ENCODE results near the gene FAM78A. TPM values are rescaled to one million over a fixed set of nuclear protein-coding genes. Genes with fewer than 3 reads are reported as not detected.

The FAM78A gene
- total and polyA plus RNA-seq, 2 of the 8 experiments (the other 6 are each of a cell fraction or from before 2014, with no cell fraction given): 3.1 TPM

GRCh38 chr9:131233556-131233955 lies 42.8 kb downstream of the FAM78A start (continued):
- TF ChIP-seq ATF2 (IDR thresholded peaks at IDR 0.05; ENCODE audit: low read length) (no peak), RXRA (IDR thresholded peaks at IDR 0.05; ENCODE audit: insufficient read depth, low read depth, low read length) (no peak)

Measured in H1 (cell line).